VCaP (cell line): ENCODE measurements around the gene PEAR1.

ENCODE experiments used
- H3K27ac ChIP-seq: fragments of 450-650 bp; 2 replicates; pipeline ENCODE4 v1.5.1; 2017
- CTCF ChIP-seq: fragments of 450-650 bp; conservative IDR thresholded peaks from 2 replicates; pipeline ENCODE4 v1.5.1; 2017; ENCODE audit warnings: mild to moderate bottlenecking, moderate library complexity

Gene PEAR1

GRCh38 chr1:156956333-156956732 lies 62.8 kb downstream of the PEAR1 start:
- H3K27ac ChIP-seq: no peak overlapping the region
- TF ChIP-seq CTCF: no peak

GRCh38 chr1:156957634-156958033 lies 64.1 kb downstream of the PEAR1 start:
- no peak for TF ChIP-seq CTCF
- H3K27ac ChIP-seq: no peak overlapping the region

- TF ChIP-seq CTCF: no peak
- no peak overlapping the region for H3K27ac ChIP-seq
Observed at GRCh38 chr1:156958247-156958714, 64.8 kb downstream of the PEAR1 start.

- no peak for TF ChIP-seq CTCF
- H3K27ac ChIP-seq: no peak overlapping the region
Observed at GRCh38 chr1:156959414-156959813, 65.9 kb downstream of the PEAR1 start.

- H3K27ac ChIP-seq: no peak overlapping the region
- no peak for TF ChIP-seq CTCF
Observed at GRCh38 chr1:156959925-156960324, 66.4 kb downstream of the PEAR1 start.

GRCh38 chr1:156961709-156962108 lies 68.2 kb downstream of the PEAR1 start:
- peak; percentile 29; the same call in 1 of the 2 replicates for TF ChIP-seq CTCF
- no peak overlapping the region for H3K27ac ChIP-seq

- TF ChIP-seq CTCF: no peak
- no peak overlapping the region for H3K27ac ChIP-seq
Observed at GRCh38 chr1:156963621-156964020, 70.1 kb downstream of the PEAR1 start.

GRCh38 chr1:156964441-156964840 lies 70.9 kb downstream of the PEAR1 start:
- TF ChIP-seq CTCF: no peak
- H3K27ac ChIP-seq: no peak overlapping the region
